Stimulated activated CD8-positive, alpha-beta memory T cell treated with anti-CD3 and anti-CD28 coated beads, Interleukin-4, amount 100 ng/mL, for 48 hours (primary cell): ENCODE results near the gene TMEM106C.
A peak's percentile ranks its signal among the peaks of the same experiment; 100 is the strongest.

Experiments
- DNase-seq: peaks from one replicate; pipeline ENCODE4 v3.0.0-alpha.2; 2020

The TMEM106C gene

GRCh38 chr12:47999816-48000215, 36.4 kb downstream of the TMEM106C start:
- no peak for DNase-seq

GRCh38 chr12:48000878-48001504, 37.6 kb downstream of the TMEM106C start:
- DNase-seq: no peak

- DNase-seq: no peak
These were observed 38.4 kb downstream of the TMEM106C start for GRCh38 chr12:48001505-48002413.

GRCh38 chr12:48002414-48002730, 39.0 kb downstream of the TMEM106C start:
- no peak for DNase-seq

GRCh38 chr12:48002773-48003218, 39.4 kb downstream of the TMEM106C start:
- DNase-seq: no peak

- DNase-seq: peak; percentile 48
These were observed 40.0 kb downstream of the TMEM106C start for GRCh38 chr12:48003226-48004052.

- DNase-seq: peak; percentile 40
These were observed 40.9 kb downstream of the TMEM106C start, which contains the start of gene COL2A1 for GRCh38 chr12:48004053-48004941. TSS of gene COL2A1 (minus strand) at chr12:48004476. CDS start at chr12:48004321, 155 bp downstream.

- DNase-seq: no peak
These were observed 41.8 kb downstream of the TMEM106C start for GRCh38 chr12:48005001-48005749.

GRCh38 chr12:48005750-48006021, 42.3 kb downstream of the TMEM106C start:
- DNase-seq: no peak

GRCh38 chr12:48007206-48007605, 43.8 kb downstream of the TMEM106C start:
- no peak for DNase-seq

- no peak for DNase-seq
These were observed 45.0 kb downstream of the TMEM106C start for GRCh38 chr12:48008349-48008748.

GRCh38 chr12:48008950-48009349, 45.6 kb downstream of the TMEM106C start:
- DNase-seq: no peak

- DNase-seq: no peak
These were observed 46.1 kb downstream of the TMEM106C start for GRCh38 chr12:48009471-48009870.

GRCh38 chr12:48010366-48010970, 47.1 kb downstream of the TMEM106C start:
- no peak for DNase-seq

GRCh38 chr12:48012070-48012469, 48.7 kb downstream of the TMEM106C start:
- no peak for DNase-seq

GRCh38 chr12:48013287-48013686, 49.9 kb downstream of the TMEM106C start:
- DNase-seq: no peak

- no peak for DNase-seq
These were observed 51.7 kb downstream of the TMEM106C start for GRCh38 chr12:48015129-48015528.

- DNase-seq: no peak
These were observed 52.6 kb downstream of the TMEM106C start for GRCh38 chr12:48015954-48016353.

GRCh38 chr12:48016373-48017020, 53.1 kb downstream of the TMEM106C start:
- DNase-seq: no peak

GRCh38 chr12:48017496-48017895, 54.1 kb downstream of the TMEM106C start:
- DNase-seq: no peak
